GM19023 (cell line): Measurements from ENCODE around the gene ZNF521.
A peak's percentile ranks its signal among the peaks of the same experiment; 100 is the strongest.

Experiments used
- ATAC-seq: cut with Tn5 transposase; IDR thresholded peaks from one replicate; pipeline ENCODE4 v1.9.1; 2021; ENCODE audit warnings: mild to moderate bottlenecking, moderate library complexity; ENCODE audit not compliant: unreplicated experiment

The ZNF521 gene

GRCh38 chr18:25351777-25352628, at the start of gene ZNF521:
TSS of gene ZNF521 (minus strand) at chr18:25352166. CDS start at chr18:25350946, 1,220 bp downstream.
- peak; percentile 77 for ATAC-seq

DNA sequence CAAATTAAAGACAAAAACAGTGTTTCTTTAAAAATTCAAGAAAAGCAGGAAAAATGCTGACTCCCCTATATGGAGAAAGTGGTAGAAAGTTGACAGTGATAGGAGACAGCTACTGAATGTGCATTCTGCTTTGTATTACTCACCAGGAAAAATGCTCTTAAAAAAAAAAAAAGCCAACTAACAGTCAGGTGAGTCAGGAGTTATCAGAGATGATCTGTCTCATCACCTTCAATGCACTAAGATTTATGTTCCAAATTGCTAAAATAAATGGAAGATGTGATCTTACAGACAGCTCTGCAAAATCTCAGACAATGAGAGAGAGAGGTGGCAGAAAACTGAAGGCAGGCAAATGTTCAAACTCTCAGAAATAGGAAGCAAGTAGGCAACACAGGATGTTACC, 47.6 kb upstream of the ZNF521 start:
- no peak for ATAC-seq

DNA sequence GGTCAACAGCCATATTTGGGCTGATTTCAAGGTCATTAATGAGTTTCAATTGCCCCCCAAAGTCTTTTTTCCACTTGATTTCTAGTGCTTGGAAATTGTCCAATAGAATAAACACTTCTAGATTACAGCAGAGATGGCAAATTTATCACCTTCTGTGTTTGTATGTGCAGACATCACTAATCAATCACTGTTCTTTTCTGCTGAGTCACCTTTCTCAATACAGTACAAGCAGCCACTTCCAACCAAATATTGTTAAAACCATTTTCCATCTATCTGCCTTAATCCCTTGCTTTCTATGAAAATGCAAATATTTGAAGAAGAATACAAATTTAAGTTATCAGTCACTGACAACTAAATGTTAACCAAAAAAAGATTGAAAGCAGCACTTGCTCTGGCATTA, 40.2 kb upstream of the ZNF521 start:
- no peak for ATAC-seq

DNA sequence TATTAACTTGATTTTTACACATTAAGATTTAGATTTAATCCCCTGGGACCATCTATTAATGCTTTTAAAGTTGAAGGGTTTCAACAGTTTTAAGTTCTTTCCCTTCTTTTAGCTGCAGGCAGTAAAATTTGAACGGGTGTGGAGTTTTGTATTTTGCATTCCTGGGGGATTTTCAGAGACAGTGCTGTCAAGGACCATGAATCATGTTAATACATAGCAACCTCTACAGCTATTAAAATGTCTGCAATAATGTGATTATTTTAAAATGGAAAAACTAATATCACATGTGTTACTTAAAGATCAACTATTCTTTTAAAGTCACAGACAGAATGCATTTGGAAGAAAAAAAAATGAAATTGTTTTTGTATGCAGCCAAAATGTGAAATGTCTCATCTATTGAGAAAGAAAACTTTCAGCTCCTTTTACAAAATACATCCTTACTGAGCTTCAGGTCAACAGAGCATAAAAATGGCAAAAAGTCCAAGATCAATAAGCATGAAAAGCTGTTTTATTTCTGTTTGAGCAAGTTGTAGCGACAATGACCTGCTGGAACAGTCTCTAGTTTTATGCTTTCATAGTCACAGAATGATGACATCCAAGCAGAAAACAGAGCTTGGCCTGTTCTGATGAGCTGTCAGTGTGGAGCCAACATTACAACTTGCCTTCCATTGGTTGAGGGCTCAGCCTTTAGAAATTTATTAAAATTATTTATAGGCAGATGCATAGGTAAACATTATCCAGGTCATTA, 21.6 kb upstream of the ZNF521 start:
- no peak for ATAC-seq

DNA sequence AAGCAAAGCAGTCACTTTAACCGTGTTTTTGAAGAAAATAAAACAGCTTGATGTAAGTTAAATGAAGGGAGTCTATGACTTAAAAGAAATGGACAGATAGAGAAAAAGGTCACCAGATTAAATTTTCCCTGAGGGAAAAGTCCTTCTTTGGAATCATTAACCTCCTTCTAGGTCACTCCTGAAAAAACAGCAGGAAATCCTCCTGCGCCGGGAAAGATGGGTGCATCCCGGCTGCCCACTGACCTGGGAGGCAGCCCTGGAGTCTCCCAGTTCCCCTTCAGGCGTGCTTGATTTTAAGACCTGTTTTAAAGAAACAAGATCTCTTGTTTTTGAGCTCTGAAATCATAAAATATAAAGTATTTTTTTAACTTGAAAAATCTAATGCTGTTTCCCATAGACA, 18.4 kb upstream of the ZNF521 start:
- ATAC-seq, result no peak

DNA sequence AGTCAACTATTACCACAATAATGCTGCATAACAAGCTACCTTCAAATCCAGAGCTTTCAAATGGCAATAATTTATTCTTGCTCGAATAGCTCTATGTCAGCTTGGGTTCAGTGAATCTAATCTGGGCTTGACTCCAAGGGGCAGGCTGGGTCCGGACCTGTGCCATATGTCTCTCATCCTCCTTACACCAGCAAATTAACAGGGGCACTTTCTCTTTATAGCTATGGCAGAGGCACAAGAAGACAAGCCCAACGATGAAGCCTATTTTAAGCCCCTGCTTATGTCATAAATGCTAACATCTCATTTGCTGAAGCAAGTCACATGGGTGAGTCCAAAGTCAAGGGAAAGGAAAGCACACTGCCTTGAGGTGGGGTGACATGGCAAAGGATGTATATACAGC, 13.3 kb upstream of the ZNF521 start:
- no peak for ATAC-seq

- ATAC-seq, result no peak
Measured at GRCh38 chr18:25364732-25365131, 12.8 kb upstream of the ZNF521 start.

GRCh38 chr18:25360301-25360899, 8.4 kb upstream of the ZNF521 start:
- no peak for ATAC-seq

GRCh38 chr18:25353080-25353479, 1.1 kb upstream of the ZNF521 start:
- ATAC-seq, result no peak

DNA sequence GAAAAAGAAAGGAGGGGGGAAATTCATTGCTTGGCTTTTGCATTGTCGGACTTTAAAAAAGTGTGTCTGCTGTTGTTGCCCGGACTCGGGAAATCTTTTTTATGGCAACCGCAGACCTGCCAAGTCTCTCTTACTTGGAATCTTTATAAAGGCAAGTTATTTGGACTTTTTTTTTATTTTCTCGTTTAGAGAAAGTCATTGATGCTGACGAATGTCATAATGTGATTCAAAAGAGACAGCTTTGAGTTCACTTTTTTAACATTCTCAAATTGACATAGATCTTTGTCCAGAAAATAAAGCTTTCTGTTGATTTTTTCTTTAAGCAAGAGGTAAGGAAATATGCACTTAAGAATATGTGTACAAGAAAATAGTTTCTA, 651 bp upstream of the ZNF521 start:
- ATAC-seq, result no peak

GRCh38 chr18:25351280-25351775, 638 bp downstream of the ZNF521 start:
- ATAC-seq, result no peak

- ATAC-seq, result no peak
Measured at GRCh38 chr18:25350489-25351251, 1.3 kb downstream of the ZNF521 start.

DNA sequence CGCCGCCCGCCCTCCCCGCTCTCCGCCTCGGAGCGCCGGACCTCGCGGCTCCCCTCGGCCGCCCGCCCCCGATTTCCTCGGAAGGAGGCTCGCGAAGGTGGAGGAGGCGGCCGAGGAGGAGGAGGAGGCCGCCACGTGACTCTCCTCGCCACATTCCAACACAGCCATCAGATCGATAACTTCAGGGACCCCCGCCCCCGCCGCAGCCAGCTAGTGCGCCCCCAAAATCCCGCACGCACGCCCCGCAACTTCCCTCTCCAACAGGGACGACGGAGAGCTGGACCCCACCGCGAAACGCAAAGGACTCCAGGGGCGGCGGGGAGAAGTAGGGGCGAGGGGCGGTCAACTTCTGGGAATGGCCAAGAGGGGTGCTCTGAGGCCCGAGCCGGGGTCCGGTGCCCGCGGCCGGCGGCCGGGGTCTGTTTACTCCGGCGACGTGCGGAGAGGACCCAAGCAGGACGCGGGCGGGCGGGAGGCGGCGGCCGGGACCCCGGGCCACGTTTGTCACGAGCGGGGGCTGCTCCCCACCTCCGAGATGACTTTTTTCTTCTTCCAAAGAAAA, 2.0 kb downstream of the ZNF521 start:
- no peak for ATAC-seq

GRCh38 chr18:25349131-25349925, 2.6 kb downstream of the ZNF521 start:
- ATAC-seq, result no peak

DNA sequence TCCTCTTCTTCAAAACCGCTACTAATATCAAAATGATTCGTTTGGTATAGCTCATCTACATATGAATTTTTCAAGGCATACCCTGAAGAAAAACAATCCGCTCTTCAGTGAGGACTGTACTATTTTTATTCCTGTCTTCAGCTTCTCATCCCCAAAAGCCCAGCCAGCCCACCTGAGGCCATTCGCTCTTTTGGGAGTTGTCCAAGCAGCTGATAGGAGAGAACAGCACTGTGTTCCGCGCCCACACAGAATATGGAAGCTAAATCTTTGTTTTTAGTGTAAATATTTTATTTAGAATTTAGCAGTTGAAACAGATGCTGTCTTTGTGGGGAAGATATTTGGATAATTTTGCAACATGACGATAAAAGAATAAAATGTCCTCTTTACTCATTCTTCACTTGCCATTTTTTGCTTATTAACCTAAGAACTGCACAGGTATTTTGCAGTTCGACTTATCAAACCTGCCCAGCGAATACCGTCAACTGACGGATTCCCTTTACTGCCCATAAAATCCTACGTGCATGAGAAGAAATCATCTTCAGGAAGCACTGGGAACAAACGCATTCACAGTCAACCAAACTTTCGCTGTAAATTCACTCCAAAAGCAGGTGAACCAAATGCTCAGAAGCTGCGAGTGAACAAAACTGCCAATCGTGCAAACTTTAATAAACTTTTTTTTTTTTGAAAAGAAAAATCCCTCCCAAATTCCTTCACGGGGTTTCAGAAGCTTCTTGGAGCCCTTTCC, 3.4 kb downstream of the ZNF521 start:
- no peak for ATAC-seq

- no peak for ATAC-seq
Measured at GRCh38 chr18:25346561-25346960, 5.4 kb downstream of the ZNF521 start.

GRCh38 chr18:25345081-25345866, 6.7 kb downstream of the ZNF521 start:
- ATAC-seq, result no peak

- no peak for ATAC-seq
Measured at GRCh38 chr18:25341831-25342230, 10.1 kb downstream of the ZNF521 start.
